H9 (cell line): ENCODE data around the gene CD72. TPM values are rescaled to one million over a fixed set of nuclear protein-coding genes. Genes with fewer than 3 reads are reported as not detected.

ENCODE experiments used
- DNase-seq: peaks from one replicate; pipeline ENCODE4 v3.0.0-alpha.2; 2017
- H2AFZ ChIP-seq: one replicate; pipeline ENCODE4 v1.6.1; 2013; ENCODE audit warnings: mild to moderate bottlenecking, low read length, control low read depth, moderate library complexity
- H2AK5ac ChIP-seq: 2 replicates; pipeline ENCODE4 v1.6.1; 2013; ENCODE audit warnings: low read length, control low read depth, mixed read lengths; ENCODE audit not compliant: insufficient read length
- H2BK120ac ChIP-seq: one replicate; pipeline ENCODE4 v1.6.1; 2013; ENCODE audit warnings: low read depth, mild to moderate bottlenecking, low read length, control low read depth, inconsistent platforms; ENCODE audit not compliant: poor library complexity, severe bottlenecking
- H2BK12ac ChIP-seq: 2 replicates; pipeline ENCODE4 v1.6.1; 2013; ENCODE audit warnings: low read length, control low read depth, mixed read lengths, low read depth; ENCODE audit not compliant: insufficient read length
- H2BK15ac ChIP-seq: 2 replicates; pipeline ENCODE4 v1.6.1; 2013; ENCODE audit warnings: low read depth, low read length, control low read depth
- H2BK20ac ChIP-seq: one replicate; pipeline ENCODE4 v1.6.1; 2013; ENCODE audit warnings: low read depth, mild to moderate bottlenecking, low read length, control low read depth, inconsistent platforms; ENCODE audit not compliant: poor library complexity, severe bottlenecking
- H2BK5ac ChIP-seq: 2 replicates; pipeline ENCODE4 v1.6.1; 2013; ENCODE audit warnings: low read length, control low read depth, mixed read lengths; ENCODE audit not compliant: insufficient read length
- H3K14ac ChIP-seq: 2 replicates; pipeline ENCODE4 v1.6.1; 2013; ENCODE audit warnings: low read length, control low read depth; ENCODE audit not compliant: insufficient read depth
- H3K18ac ChIP-seq: 2 replicates; pipeline ENCODE4 v1.6.1; 2013; ENCODE audit warnings: low read depth, mild to moderate bottlenecking, mixed read lengths, low read length, control low read depth; ENCODE audit not compliant: insufficient read length
- H3K23ac ChIP-seq: 2 replicates; pipeline ENCODE4 v1.6.1; 2013; ENCODE audit warnings: low read length, control low read depth, mixed read lengths, low read depth; ENCODE audit not compliant: insufficient read length
- H3K23me2 ChIP-seq: 2 replicates; pipeline ENCODE4 v1.6.1; 2013; ENCODE audit warnings: low read depth, mild to moderate bottlenecking, mixed read lengths, low read length, control low read depth; ENCODE audit not compliant: insufficient read length, poor library complexity, severe bottlenecking
- H3K27ac ChIP-seq: 2 replicates; pipeline ENCODE4 v1.5.1; 2013; ENCODE audit warnings: low read length, control low read depth, mixed read lengths, low read depth; ENCODE audit not compliant: insufficient read length
- H3K27me3 ChIP-seq: 2 replicates; pipeline ENCODE4 v1.6.1; 2013; ENCODE audit warnings: low read length, control low read depth, inconsistent platforms; ENCODE audit not compliant: insufficient read depth
- H3K4ac ChIP-seq: 2 replicates; pipeline ENCODE4 v1.6.1; 2013; ENCODE audit warnings: low read depth, mild to moderate bottlenecking, control low read depth, inconsistent platforms, low read length, moderate library complexity
- H3K4me1 ChIP-seq: 2 replicates; pipeline ENCODE4 v1.6.1; 2013; ENCODE audit warnings: low read length, control low read depth, inconsistent platforms; ENCODE audit not compliant: insufficient read depth
- H3K4me2 ChIP-seq: 2 replicates; pipeline ENCODE4 v1.6.1; 2013; ENCODE audit warnings: low read length, control low read depth, mixed read lengths; ENCODE audit not compliant: insufficient read length, insufficient read depth
- H3K56ac ChIP-seq: 2 replicates; pipeline ENCODE4 v1.6.1; 2013; ENCODE audit warnings: low read depth, mild to moderate bottlenecking, mixed read lengths, low read length, control low read depth; ENCODE audit not compliant: insufficient read length
- H3K79me1 ChIP-seq: 2 replicates; pipeline ENCODE4 v1.6.1; 2013; ENCODE audit warnings: low read depth, mild to moderate bottlenecking, moderate library complexity, low read length, control low read depth, inconsistent platforms; ENCODE audit not compliant: insufficient read depth, poor library complexity, severe bottlenecking
- H3K79me2 ChIP-seq: 2 replicates; pipeline ENCODE4 v1.6.1; 2013; ENCODE audit warnings: low read length, control low read depth, inconsistent platforms; ENCODE audit not compliant: insufficient read depth
- H3K9ac ChIP-seq: 2 replicates; pipeline ENCODE4 v1.6.1; 2013; ENCODE audit warnings: low read length, control low read depth, mixed read lengths; ENCODE audit not compliant: insufficient read length; ENCODE audit errors: extremely low read depth
- H3K9me3 ChIP-seq: one replicate; pipeline ENCODE4 v1.6.1; 2013; ENCODE audit warnings: low read depth, low read length, inconsistent platforms; ENCODE audit not compliant: control insufficient read depth
- H3T11ph ChIP-seq: one replicate; pipeline ENCODE4 v1.6.1; 2013; ENCODE audit warnings: mild to moderate bottlenecking, low read length, control low read depth, inconsistent platforms
- H4K20me1 ChIP-seq: one replicate; pipeline ENCODE4 v1.6.1; 2013; ENCODE audit not compliant: control insufficient read depth, insufficient read length, insufficient read depth
- H4K5ac ChIP-seq: 2 replicates; pipeline ENCODE4 v1.6.1; 2013; ENCODE audit warnings: low read depth, mild to moderate bottlenecking, mixed read lengths, low read length, control low read depth; ENCODE audit not compliant: insufficient read length
- H4K8ac ChIP-seq: replicated peaks from 2 replicates; pipeline ENCODE4 v1.6.1; 2013; ENCODE audit warnings: low read length, control low read depth, mixed read lengths, low read depth; ENCODE audit not compliant: insufficient read length
- H4K91ac ChIP-seq: 2 replicates; pipeline ENCODE4 v1.6.1; 2013; ENCODE audit warnings: low read depth, mild to moderate bottlenecking, moderate library complexity, mixed read lengths, low read length, control low read depth; ENCODE audit not compliant: insufficient read length
- H3K27ac Mint-ChIP-seq, 3 experiments: 2 replicates in 2 of 3; 3 replicates in 1 of 3; pipeline ENCODE4 v1.8.0; 2020 to 2021; ENCODE audit warnings: mixed read lengths in 3 of 3, mild to moderate bottlenecking in 1 of 3, moderate library complexity in 1 of 3
- H3K27me3 Mint-ChIP-seq: 2 replicates; pipeline ENCODE4 v1.8.0; 2021; ENCODE audit warnings: low read depth, mild to moderate bottlenecking, moderate library complexity, mixed read lengths
- H3K36me3 Mint-ChIP-seq, 3 experiments: 2 replicates in 2 of 3; 3 replicates in 1 of 3; pipeline ENCODE4 v1.8.0; 2020 to 2021; ENCODE audit warnings: low read depth in 3 of 3, mixed read lengths in 3 of 3; ENCODE audit not compliant: insufficient read depth in 1 of 3
- H3K4me1 Mint-ChIP-seq, 2 experiments: 2 replicates each; pipeline ENCODE4 v1.8.0; 2020; ENCODE audit warnings: mixed read lengths in 2 of 2
- H3K4me3 Mint-ChIP-seq, 2 experiments: 2 replicates in 1 of 2; 3 replicates in 1 of 2; pipeline ENCODE4 v1.8.0; 2020 to 2021; ENCODE audit warnings: mild to moderate bottlenecking in 2 of 2, mixed read lengths in 2 of 2, moderate library complexity in 1 of 2
- H3K9me3 Mint-ChIP-seq, 2 experiments: 2 replicates in 1 of 2; 3 replicates in 1 of 2; pipeline ENCODE4 v1.8.0; 2020; ENCODE audit warnings: mild to moderate bottlenecking in 2 of 2, mixed read lengths in 2 of 2, moderate library complexity in 1 of 2
- WGBS: extraction: QIAGEN DNeasy Blood & Tissue Kit; methylation state at CpG from one replicate; pipeline ENCODE4 v1.1.7; 2013; ENCODE audit warnings: missing lambda C conversion rate, low lambda C conversion rate, mixed read lengths; ENCODE audit not compliant: insufficient read length; ENCODE audit errors: extremely low coverage; 5-methylcytosine and 5-hydroxymethylcytosine counted together
- total RNA-seq: library from RNA; stranded (reverse); gene quantifications from 2 replicates; pipeline ENCODE4 v1.2.1, GENCODE V29; 2021
- TF ChIP-seq, protein P1 (sequence below): fragments of 200-600 bp; sonication (generic); conservative IDR thresholded peaks from 3 replicates; pipeline ENCODE4 v1.8.0; 2021; ENCODE audit warnings: antibody characterized with exemption, mild to moderate bottlenecking

CD72 gene
- total RNA-seq, 1 experiment from 2014 or later = 3.9 TPM

DNA sequence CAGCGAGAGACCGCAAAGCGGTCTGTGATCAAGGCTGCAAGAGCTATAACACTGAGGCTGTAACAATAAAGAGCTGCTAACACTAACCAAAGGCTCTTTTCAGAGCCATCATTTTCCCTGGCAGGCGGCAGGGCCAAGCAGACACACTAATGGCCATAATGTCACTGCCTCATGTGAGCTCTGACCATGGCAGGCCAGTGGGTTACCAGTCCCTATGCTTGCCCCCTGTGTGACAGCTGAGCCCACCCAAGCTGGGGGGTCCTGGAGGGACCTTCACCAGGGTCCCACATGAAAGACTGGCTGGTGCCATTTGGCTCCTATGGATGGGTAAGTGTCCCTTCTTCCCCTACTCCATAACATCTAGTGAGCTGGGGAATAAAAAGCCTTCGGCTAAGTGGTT lies 42.7 kb downstream of the CD72 start:
- no CpG with 5 or more reads among the region's 5 CpGs for WGBS
- Histone ChIP-seq H2BK20ac (no peak overlapping the region), H3K23ac (no peak overlapping the region), H4K8ac (no peak overlapping the region), H3K27ac (no peak overlapping the region), H3K79me1 (no peaks in the 10 kb centered on the region), H3K4ac (no peak overlapping the region), H3K9ac (no peak overlapping the region), H3K79me2 (no peaks in the 10 kb centered on the region), H2BK5ac (no peak overlapping the region), H4K5ac (no peak overlapping the region), H2BK12ac (no peak overlapping the region), H3K56ac (no peak overlapping the region), H3K23me2 (no peaks in the 10 kb centered on the region), H2BK120ac (no peak overlapping the region), H4K20me1 (no peaks in the 10 kb centered on the region), H3K4me1 (no peaks in the 10 kb centered on the region; the same call in 1 of the 2 replicates), H3K27me3 (no peaks in the 10 kb centered on the region), H2AFZ (no peak overlapping the region), H3K9me3 (no peaks in the 10 kb centered on the region), H3K14ac (no peak overlapping the region; the same call in 1 of the 2 replicates), H2BK15ac (no peak overlapping the region), H2AK5ac (no peak overlapping the region), H3K4me2 (no peak overlapping the region), H3T11ph (no peak overlapping the region), H3K18ac (no peak overlapping the region), H4K91ac (no peak overlapping the region)
- Mint-ChIP-seq H3K36me3 (peaks cover 4 to 12% (median 6%) of the 10 kb centered on the region in 3 experiments), H3K9me3 (peaks cover 10 to 11% of the 10 kb centered on the region in 2 experiments), H3K27ac (no peak overlapping the region), H3K27me3 (peaks cover 1% of the 10 kb centered on the region; the same call in 1 of the 2 replicates), H3K4me1 (peaks cover 14 to 16% of the 10 kb centered on the region in 2 experiments), H3K4me3 (no peak overlapping the region)
- TF ChIP-seq, protein P1, sequence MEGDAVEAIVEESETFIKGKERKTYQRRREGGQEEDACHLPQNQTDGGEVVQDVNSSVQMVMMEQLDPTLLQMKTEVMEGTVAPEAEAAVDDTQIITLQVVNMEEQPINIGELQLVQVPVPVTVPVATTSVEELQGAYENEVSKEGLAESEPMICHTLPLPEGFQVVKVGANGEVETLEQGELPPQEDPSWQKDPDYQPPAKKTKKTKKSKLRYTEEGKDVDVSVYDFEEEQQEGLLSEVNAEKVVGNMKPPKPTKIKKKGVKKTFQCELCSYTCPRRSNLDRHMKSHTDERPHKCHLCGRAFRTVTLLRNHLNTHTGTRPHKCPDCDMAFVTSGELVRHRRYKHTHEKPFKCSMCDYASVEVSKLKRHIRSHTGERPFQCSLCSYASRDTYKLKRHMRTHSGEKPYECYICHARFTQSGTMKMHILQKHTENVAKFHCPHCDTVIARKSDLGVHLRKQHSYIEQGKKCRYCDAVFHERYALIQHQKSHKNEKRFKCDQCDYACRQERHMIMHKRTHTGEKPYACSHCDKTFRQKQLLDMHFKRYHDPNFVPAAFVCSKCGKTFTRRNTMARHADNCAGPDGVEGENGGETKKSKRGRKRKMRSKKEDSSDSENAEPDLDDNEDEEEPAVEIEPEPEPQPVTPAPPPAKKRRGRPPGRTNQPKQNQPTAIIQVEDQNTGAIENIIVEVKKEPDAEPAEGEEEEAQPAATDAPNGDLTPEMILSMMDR = no peak
- no peak for DNase-seq
